22Rv1 (cell line): ENCODE measurements around the gene DSTYK.

Experiments
- H3K27ac ChIP-seq: fragments of 450-650 bp; 2 replicates; pipeline ENCODE4 v1.5.1; 2017
- CTCF ChIP-seq: fragments of 450-650 bp; IDR thresholded peaks from 2 replicates; pipeline ENCODE4 v1.5.1; 2017; ENCODE audit warnings: mild to moderate bottlenecking
- ZFX ChIP-seq: fragments of 450-650 bp; IDR thresholded peaks from 2 replicates; pipeline ENCODE4 v1.6.1; 2017; ENCODE audit warnings: antibody characterized with exemption, borderline replicate concordance

The DSTYK gene

GRCh38 chr1:205247130-205247921, 35.8 kb upstream of the DSTYK start:
- no peak for TF ChIP-seq CTCF
- no peak for TF ChIP-seq ZFX
- H3K27ac ChIP-seq, result no peak overlapping the region

- TF ChIP-seq ZFX (no peak), CTCF (no peak)
- no peak overlapping the region for H3K27ac ChIP-seq
These were observed 35.0 kb upstream of the DSTYK start for GRCh38 chr1:205246351-205247119.

DNA sequence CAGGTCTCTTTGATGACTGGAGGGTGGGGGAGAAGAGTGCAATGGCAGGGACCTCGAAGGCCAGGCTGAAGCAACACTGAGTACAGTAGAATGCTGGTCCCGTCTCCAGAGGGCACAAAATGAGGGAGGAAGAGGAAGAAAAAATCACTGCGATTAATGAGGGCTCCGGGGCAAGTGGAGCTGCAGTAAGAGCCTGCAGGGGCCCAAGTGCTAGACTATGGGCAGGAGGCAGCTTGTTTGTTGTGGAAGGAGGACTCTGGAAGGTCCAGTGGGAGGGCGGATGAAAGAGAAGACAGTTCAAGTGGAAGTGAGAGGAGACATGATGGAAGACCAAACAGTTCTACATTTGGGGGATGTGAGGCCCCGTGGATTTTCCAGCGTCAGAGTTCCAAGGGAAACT, 33.6 kb upstream of the DSTYK start:
- TF ChIP-seq ZFX, result no peak
- no peak for TF ChIP-seq CTCF
- H3K27ac ChIP-seq, result no peak overlapping the region

GRCh38 chr1:205244384-205244783, 32.9 kb upstream of the DSTYK start:
- no peak overlapping the region for H3K27ac ChIP-seq
- no peak for TF ChIP-seq CTCF
- no peak for TF ChIP-seq ZFX

DNA sequence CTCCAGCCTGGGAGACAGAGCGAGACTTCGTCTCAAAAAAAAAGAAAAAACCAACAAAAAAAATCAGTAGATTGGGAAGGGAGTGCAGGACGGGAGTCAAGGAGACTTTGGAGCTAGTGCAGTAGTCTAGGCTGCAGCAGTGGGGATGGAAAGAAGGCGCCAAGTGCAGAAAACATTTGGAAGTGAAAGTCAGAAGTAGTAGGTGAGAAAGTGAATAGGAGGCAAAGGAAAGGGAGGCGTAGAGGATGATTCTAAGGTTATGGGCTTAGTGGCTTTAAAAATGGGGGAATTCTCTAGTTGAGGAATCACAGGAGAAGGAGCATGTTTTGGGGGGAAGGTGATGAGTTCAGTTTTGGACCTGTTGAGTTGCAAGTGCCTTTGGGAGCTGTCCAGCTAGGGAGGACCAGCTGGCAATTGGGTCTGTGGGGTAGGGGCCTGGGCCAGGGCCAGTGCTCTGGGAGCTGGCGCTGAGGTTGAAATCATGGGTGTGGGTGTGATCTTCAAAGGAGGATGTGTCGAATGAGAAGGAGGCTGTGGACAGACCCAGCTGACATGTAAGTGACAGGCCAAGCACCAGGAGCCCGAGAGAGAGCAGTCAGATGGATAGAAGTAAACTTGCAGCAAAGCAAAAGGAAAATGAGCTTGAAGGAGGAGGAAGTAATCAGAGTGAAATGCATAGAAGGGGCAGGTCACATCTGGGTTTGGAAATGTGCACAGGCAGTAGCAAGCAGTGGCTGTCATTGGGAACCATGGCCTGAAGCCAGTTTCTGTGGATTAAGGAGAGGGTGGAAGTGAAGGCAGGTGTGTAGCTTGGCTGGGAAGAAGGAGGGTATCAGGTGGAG, 32.1 kb upstream of the DSTYK start:
- no peak overlapping the region for H3K27ac ChIP-seq
- TF ChIP-seq ZFX, result no peak
- TF ChIP-seq CTCF, result no peak

DNA sequence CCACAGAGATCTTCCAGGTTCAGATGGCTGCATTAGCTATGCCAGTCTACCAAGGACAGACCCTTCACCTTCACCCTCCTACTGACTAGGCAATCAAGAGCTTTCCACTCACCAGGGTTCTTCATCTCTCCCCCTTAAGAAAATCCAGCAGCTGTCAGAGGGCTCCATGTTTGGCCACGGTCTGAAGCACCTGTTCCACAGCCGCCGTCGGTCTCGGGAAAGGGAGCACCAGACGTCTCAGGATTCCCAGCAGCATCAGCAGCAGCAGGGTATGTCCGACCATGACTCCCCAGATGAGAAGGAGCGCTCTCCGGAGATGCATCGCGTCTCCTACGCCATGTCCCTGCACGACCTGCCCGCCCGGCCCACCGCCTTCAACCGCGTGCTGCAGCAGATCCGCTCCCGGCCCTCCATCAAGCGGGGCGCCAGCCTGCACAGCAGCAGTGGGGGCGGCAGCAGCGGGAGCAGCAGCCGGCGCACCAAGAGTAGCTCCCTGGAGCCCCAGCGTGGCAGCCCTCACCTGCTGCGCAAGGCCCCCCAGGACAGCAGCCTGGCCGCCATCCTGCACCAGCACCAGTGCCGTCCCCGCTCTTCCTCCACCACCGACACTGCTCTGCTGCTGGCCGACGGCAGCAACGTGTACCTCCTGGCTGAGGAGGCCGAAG, 30.0 kb upstream of the DSTYK start:
- TF ChIP-seq ZFX (no peak), CTCF (no peak)
- no peak overlapping the region for H3K27ac ChIP-seq
